ENCODE data around the gene RALGAPB. TPM values are rescaled to one million over a fixed set of nuclear protein-coding genes. Genes with fewer than 3 reads are reported as not detected.
"Not testable (repeated sequence)": the region's sequence is repeated elsewhere in the genome, so short reads cannot be mapped to it uniquely, and the experiment has no call there.

Gene RALGAPB
- total RNA-seq, 1 experiment from 2014 or later, result 24.0 TPM

DNA sequence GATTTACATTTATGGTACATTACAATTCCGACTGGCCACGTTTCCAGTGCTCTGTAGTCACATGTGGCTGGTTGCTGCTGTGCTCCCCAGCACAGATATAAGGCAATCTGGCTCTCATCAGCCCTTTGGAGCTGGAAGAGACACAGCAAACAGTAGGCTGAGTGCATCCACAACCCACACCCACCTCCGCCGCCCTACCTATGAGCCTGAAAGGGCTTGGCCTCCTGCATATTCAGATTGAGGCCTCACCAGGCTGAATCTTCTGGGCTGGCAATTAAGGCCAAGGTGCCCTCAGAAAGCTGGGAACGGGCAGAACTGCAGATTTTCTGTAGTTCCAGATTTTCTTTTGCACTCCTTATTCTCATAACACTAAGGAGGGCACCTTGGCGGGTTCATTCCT, 34.8 kb upstream of the RALGAPB start:
- intact Hi-C loops (cut with micrococcal nuclease), result no loop called here
- CTCF ChIA-PET, result interaction anchor here (2.1 kb wide), 1 partner anchor 9 kb away, joined by 9 read pairs; no protein-coding TSS in a partner anchor
- Histone ChIP-seq H3K4me3 (replicated peaks in 1 of 2; ENCODE audit: low read depth in 1 of 2, low read length in 2 of 2) (no peak overlapping the region), H3K4me2 (ENCODE audit: low read length) (no peak overlapping the region), H3K4me1 (ENCODE audit: control insufficient read depth in 1 of 2, insufficient read depth in 2 of 2, low read length in 2 of 2) (peaks cover 5 to 17% of the 10 kb centered on the region in 2 experiments), H3K27ac (ENCODE audit: low read depth, low read length) (no peak overlapping the region), H4K20me1 (ENCODE audit: insufficient read depth) (peaks cover 10% of the 10 kb centered on the region; the same call in 1 of the 2 replicates), H3K36me3 (ENCODE audit: control insufficient read depth in 1 of 2, insufficient read depth in 2 of 2, low read length in 2 of 2) (peaks cover 8 to 19% of the 10 kb centered on the region in 2 experiments), H3K9ac (ENCODE audit: low read length) (no peak overlapping the region), H2AFZ (ENCODE audit: low read depth, low read length, poor library complexity, severe bottlenecking) (no peak overlapping the region), H3K9me3 (ENCODE audit: control insufficient read depth in 1 of 2, insufficient read depth in 1 of 2, low read depth in 1 of 2, low read length in 2 of 2) (no peaks in the 10 kb centered on the region), H3K79me2 (ENCODE audit: insufficient read depth, low read length) (peaks cover 24% of the 10 kb centered on the region), H3K27me3 (ENCODE audit: insufficient read depth, low read length) (0 out of 2 replicates have a peak, but pooled peaks cover 3% of the 10 kb centered on the region), H3K9me2 (ENCODE audit: insufficient read depth) (no peaks in the 10 kb centered on the region)
- POLR2A ChIA-PET, result interaction anchor here (1.0 to 1.8 kb wide), 2 partner anchors 9 to 34 kb away, joined by 4 to 6 read pairs; partner anchors contain the start of gene RALGAPB
- ATAC-seq (no peak), DNase-seq (ENCODE audit: low read depth, low spot score) (no peak)
- BruUV-seq (replicated peaks), result no TSS peak
- TF ChIP-seq CBX3 (IDR thresholded peaks at IDR 0.05; ENCODE audit: low read depth) (no peak), JUND (IDR thresholded peaks at IDR 0.05) (no peak), POLR2A (IDR thresholded peaks at IDR 0.05; ENCODE audit: borderline replicate concordance, extremely low read depth, insufficient read depth, insufficient read length) (no peak), ZFX (IDR thresholded peaks at IDR 0.05) (no peak), SP1 (IDR thresholded peaks at IDR 0.05; ENCODE audit: low read depth) (no peak), EZH2phosphoT487 (IDR thresholded peaks at IDR 0.05; ENCODE audit: borderline replicate concordance) (no peak), POLR2AphosphoS5 (IDR thresholded peaks at IDR 0.05; ENCODE audit: low read depth, low read length) (no peak), CEBPB (IDR thresholded peaks at IDR 0.05; ENCODE audit: low read depth) (no peak), ZNF274 (IDR thresholded peaks at IDR 0.05; ENCODE audit: low read depth, low read length) (no peak), SIN3A (IDR thresholded peaks at IDR 0.05; ENCODE audit: low read depth) (no peak)
- TF ChIP-seq, protein P1, sequence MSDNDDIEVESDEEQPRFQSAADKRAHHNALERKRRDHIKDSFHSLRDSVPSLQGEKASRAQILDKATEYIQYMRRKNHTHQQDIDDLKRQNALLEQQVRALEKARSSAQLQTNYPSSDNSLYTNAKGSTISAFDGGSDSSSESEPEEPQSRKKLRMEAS (IDR thresholded peaks at IDR 0.05), result no peak
- TF ChIP-seq, protein P2, sequence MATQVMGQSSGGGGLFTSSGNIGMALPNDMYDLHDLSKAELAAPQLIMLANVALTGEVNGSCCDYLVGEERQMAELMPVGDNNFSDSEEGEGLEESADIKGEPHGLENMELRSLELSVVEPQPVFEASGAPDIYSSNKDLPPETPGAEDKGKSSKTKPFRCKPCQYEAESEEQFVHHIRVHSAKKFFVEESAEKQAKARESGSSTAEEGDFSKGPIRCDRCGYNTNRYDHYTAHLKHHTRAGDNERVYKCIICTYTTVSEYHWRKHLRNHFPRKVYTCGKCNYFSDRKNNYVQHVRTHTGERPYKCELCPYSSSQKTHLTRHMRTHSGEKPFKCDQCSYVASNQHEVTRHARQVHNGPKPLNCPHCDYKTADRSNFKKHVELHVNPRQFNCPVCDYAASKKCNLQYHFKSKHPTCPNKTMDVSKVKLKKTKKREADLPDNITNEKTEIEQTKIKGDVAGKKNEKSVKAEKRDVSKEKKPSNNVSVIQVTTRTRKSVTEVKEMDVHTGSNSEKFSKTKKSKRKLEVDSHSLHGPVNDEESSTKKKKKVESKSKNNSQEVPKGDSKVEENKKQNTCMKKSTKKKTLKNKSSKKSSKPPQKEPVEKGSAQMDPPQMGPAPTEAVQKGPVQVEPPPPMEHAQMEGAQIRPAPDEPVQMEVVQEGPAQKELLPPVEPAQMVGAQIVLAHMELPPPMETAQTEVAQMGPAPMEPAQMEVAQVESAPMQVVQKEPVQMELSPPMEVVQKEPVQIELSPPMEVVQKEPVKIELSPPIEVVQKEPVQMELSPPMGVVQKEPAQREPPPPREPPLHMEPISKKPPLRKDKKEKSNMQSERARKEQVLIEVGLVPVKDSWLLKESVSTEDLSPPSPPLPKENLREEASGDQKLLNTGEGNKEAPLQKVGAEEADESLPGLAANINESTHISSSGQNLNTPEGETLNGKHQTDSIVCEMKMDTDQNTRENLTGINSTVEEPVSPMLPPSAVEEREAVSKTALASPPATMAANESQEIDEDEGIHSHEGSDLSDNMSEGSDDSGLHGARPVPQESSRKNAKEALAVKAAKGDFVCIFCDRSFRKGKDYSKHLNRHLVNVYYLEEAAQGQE (IDR thresholded peaks at IDR 0.05; ENCODE audit: low read depth), result no peak
- TF ChIP-seq, protein P3, sequence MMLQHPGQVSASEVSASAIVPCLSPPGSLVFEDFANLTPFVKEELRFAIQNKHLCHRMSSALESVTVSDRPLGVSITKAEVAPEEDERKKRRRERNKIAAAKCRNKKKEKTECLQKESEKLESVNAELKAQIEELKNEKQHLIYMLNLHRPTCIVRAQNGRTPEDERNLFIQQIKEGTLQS (IDR thresholded peaks at IDR 0.05), result no peak
- RAD21 ChIA-PET (ENCODE audit: low non-redundant PET in 1 of 2, low total read pairs in 2 of 2, uncharacterized antibody in 2 of 2, unreplicated experiment in 2 of 2), result no interaction called here

DNA sequence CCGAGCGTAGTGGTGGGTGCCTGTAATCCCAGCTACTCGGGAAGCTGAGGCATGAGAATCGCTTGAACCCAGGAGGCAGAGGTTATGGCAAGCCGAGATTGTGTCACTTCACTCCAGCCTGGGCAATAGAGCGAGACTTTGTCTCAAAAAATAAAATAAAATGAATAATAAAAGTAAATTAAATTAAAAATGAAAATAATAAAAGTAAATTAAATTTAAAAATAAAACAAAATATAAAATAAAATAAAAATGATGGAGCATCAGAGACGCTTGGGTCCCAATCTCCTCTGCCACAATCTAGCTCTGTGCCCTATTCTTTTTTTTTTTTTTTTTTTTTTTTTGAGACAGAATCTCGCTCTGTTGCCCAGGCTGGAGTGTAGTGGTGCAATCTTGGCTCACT, 31.5 kb upstream of the RALGAPB start:
- H3K9ac ChIP-seq (ENCODE audit: low read length); H3K4me1 ChIP-seq (ENCODE audit: control insufficient read depth in 1 of 2, insufficient read depth in 2 of 2, low read length in 2 of 2); H3K27me3 ChIP-seq (ENCODE audit: insufficient read depth, low read length); ATAC-seq; H3K27ac ChIP-seq (ENCODE audit: low read depth, low read length); DNase-seq (ENCODE audit: low read depth, low spot score); H3K36me3 ChIP-seq (ENCODE audit: control insufficient read depth in 1 of 2, insufficient read depth in 2 of 2, low read length in 2 of 2); H3K9me2 ChIP-seq (ENCODE audit: insufficient read depth); H3K4me3 ChIP-seq (replicated peaks in 1 of 2; ENCODE audit: low read depth in 1 of 2, low read length in 2 of 2); H4K20me1 ChIP-seq (ENCODE audit: insufficient read depth); BruUV-seq (replicated peaks); RAD21 ChIA-PET (ENCODE audit: low non-redundant PET in 1 of 2, low total read pairs in 2 of 2, uncharacterized antibody in 2 of 2, unreplicated experiment in 2 of 2); intact Hi-C loops (cut with micrococcal nuclease); POLR2A ChIA-PET; CTCF ChIA-PET; H3K4me2 ChIP-seq (ENCODE audit: low read length); H3K79me2 ChIP-seq (ENCODE audit: insufficient read depth, low read length); H2AFZ ChIP-seq (ENCODE audit: low read depth, low read length, poor library complexity, severe bottlenecking); H3K9me3 ChIP-seq (ENCODE audit: control insufficient read depth in 1 of 2, insufficient read depth in 1 of 2, low read depth in 1 of 2, low read length in 2 of 2): not testable (repeated sequence)

Data from HCT116 (cell line).